Activated T-helper 2 cell treated with anti-CD3 and anti-CD28 coated beads, Interferon-gamma antibody, Interleukin-2, Interleukin-4, amounts not matched to agents 10 μg/mL and 5 μg/mL and 100 μg/mL, durations not matched to agents 14 hours and 24 hours and 36 hours (primary cell): ENCODE measurements around the gene SEMA5A. TPM values are rescaled to one million over a fixed set of nuclear protein-coding genes. Genes with fewer than 3 reads are reported as not detected.

Experiments used
- DNase-seq: peaks from one replicate; pipeline ENCODE4 v3.0.0; 2021; ENCODE audit warnings: low spot score
- H3K27ac Mint-ChIP-seq: one replicate; pipeline ENCODE4 v1.8.0; 2021; ENCODE audit warnings: mixed read lengths
- H3K27me3 Mint-ChIP-seq: one replicate; pipeline ENCODE4 v1.8.0; 2021; ENCODE audit warnings: low read depth, mixed read lengths
- H3K36me3 Mint-ChIP-seq: one replicate; pipeline ENCODE4 v1.8.0; 2021; ENCODE audit warnings: low read depth, mixed read lengths
- H3K4me1 Mint-ChIP-seq: one replicate; pipeline ENCODE4 v1.8.0; 2021; ENCODE audit warnings: low read depth, mixed read lengths
- H3K4me3 Mint-ChIP-seq: one replicate; pipeline ENCODE4 v1.8.0; 2021; ENCODE audit warnings: low read depth, mild to moderate bottlenecking, moderate library complexity, mixed read lengths
- H3K9me3 Mint-ChIP-seq: one replicate; pipeline ENCODE4 v1.8.0; 2021; ENCODE audit warnings: mixed read lengths
- intact Hi-C: fragments of 100-400 bp; cut with micrococcal nuclease; formaldehyde crosslinking; loops from one replicate; pipeline ENCODE4 v1.15.1; 2023
- total RNA-seq: library from RNA; stranded (reverse); gene quantifications from 2 replicates; pipeline ENCODE4 v1.2.3, GENCODE V29; 2022

Gene SEMA5A
- total RNA-seq, 1 donor from 2014 or later = 0.27 TPM

GRCh38 chr5:9499498-9499876 lies 46.4 kb downstream of the SEMA5A start:
- intact Hi-C loops = no loop called here
- Mint-ChIP-seq H3K9me3 (no peaks in the 10 kb centered on the region), H3K4me1 (no peaks in the 10 kb centered on the region), H3K27me3 (no peaks in the 10 kb centered on the region), H3K27ac (no peak overlapping the region), H3K36me3 (no peaks in the 10 kb centered on the region), H3K4me3 (no peak overlapping the region)
- no peak for DNase-seq

DNA sequence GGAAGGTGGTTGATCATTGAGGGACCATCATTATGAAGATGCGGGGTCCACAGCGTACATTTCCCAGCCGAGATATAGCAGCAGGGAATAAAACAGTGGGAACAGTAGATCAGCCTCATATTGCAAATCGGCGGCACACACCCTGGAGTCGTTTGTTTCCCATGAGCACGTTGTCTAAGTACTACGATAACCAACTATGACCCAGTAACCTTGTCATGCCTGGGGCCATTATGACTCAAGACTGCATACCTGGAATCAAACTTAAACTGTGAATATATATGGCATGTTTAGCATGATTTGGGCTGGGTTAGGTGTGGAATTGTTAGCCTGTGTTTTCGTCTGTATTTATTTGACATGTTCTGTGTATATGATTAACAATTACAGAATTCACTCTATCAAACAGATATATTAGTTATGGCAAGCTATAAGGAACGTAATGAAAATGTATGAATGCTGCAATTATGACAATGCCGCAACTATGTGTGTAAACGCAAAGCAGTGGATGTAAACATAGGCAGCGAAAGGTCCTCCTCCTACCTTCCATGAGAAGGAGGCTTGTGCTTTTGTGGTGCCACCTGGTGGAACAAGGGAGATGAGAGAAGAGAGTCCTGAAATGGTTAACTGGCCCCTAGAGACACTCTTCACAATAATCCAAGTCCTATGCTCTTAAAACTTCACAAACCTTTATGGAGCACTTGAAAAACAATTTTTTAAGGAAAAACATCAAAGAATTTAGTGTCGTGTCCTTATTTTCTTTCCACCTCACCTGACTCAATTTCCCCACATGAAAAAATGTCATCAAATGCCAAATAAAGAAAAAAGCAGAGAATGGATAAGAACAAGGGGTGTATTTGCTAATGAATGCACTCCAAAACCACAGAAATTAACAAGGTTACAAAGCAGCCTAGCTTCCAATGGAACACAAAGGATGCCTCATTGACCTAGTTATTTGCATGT lies 47.1 kb downstream of the SEMA5A start:
- no peak overlapping the region for H3K27ac Mint-ChIP-seq
- no peak overlapping the region for H3K4me3 Mint-ChIP-seq
- no peaks in the 10 kb centered on the region for H3K27me3 Mint-ChIP-seq
- no peak for DNase-seq
- no peaks in the 10 kb centered on the region for H3K4me1 Mint-ChIP-seq
- intact Hi-C loops = no loop called here
- H3K36me3 Mint-ChIP-seq = no peaks in the 10 kb centered on the region
- no peaks in the 10 kb centered on the region for H3K9me3 Mint-ChIP-seq

DNA sequence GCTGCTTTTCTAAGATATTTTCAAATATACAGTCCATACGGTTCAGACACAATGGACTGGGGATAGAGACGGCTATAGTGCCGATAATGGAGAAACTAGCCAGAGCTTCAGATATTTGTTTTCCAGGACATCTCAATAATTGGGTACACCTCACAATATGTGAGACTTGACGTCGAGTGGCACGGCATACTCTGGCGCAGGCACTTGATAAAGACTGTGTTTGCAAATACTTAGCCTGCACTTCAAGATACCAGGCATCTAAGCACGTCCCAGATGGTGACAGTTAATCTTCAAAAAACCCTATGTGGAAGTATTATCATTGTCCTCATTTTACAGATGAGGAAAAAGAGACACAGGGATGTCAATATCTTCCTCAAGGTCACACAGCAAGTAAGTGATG lies 48.5 kb downstream of the SEMA5A start:
- H3K27ac Mint-ChIP-seq = no peak overlapping the region
- no peak overlapping the region for H3K4me3 Mint-ChIP-seq
- no peaks in the 10 kb centered on the region for H3K4me1 Mint-ChIP-seq
- H3K36me3 Mint-ChIP-seq = no peaks in the 10 kb centered on the region
- DNase-seq = no peak
- intact Hi-C loops = no loop called here
- H3K27me3 Mint-ChIP-seq = no peaks in the 10 kb centered on the region
- no peaks in the 10 kb centered on the region for H3K9me3 Mint-ChIP-seq

GRCh38 chr5:9496801-9497200 lies 49.1 kb downstream of the SEMA5A start:
- H3K4me3 Mint-ChIP-seq = no peak overlapping the region
- no peaks in the 10 kb centered on the region for H3K36me3 Mint-ChIP-seq
- no peaks in the 10 kb centered on the region for H3K27me3 Mint-ChIP-seq
- no peak for DNase-seq
- no peak overlapping the region for H3K27ac Mint-ChIP-seq
- intact Hi-C loops = no loop called here
- no peaks in the 10 kb centered on the region for H3K4me1 Mint-ChIP-seq
- H3K9me3 Mint-ChIP-seq = no peaks in the 10 kb centered on the region

DNA sequence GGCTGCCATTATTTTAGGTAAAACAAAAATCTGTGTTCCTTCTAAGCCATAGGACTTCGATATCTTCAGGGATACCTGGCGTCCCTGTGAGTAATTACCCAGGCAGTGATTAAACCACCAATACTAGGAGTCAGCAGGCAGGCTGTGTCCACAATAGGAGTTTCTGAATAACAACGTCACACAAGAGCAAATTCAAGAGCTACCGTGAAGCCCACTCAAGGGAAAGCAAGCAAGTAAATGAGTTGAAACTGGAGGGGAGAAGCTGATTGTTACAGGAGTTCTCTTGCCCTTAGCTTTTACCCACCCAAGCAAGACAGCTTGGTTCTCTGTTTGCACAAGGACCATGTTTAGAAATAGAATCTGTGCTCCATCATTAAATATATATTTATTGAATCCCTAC lies 50.8 kb downstream of the SEMA5A start:
- H3K36me3 Mint-ChIP-seq = no peaks in the 10 kb centered on the region
- H3K4me1 Mint-ChIP-seq = no peaks in the 10 kb centered on the region
- H3K27ac Mint-ChIP-seq = no peak overlapping the region
- H3K4me3 Mint-ChIP-seq = no peak overlapping the region
- H3K27me3 Mint-ChIP-seq = no peaks in the 10 kb centered on the region
- DNase-seq = no peak
- intact Hi-C loops = no loop called here
- no peaks in the 10 kb centered on the region for H3K9me3 Mint-ChIP-seq

DNA sequence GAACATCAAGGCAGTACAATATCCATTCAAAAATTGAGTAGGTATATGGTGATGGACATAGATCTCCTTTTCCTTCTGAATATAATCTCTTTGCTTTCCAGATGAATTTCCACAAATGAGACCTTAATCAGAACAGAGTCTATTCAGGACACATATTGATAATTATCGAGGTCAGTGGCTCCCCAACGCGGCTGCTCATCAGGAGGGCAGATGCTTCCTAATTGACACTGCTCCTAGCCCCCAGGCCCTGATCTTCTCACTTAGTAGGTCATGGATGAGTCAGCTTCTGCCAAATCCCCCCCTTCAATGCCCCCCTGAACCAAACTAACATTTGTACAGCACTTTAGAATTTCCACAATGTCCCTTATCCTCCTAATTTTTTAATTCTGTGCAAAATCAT lies 51.6 kb downstream of the SEMA5A start:
- no peaks in the 10 kb centered on the region for H3K27me3 Mint-ChIP-seq
- H3K9me3 Mint-ChIP-seq = no peaks in the 10 kb centered on the region
- no peaks in the 10 kb centered on the region for H3K4me1 Mint-ChIP-seq
- no peak overlapping the region for H3K27ac Mint-ChIP-seq
- no peaks in the 10 kb centered on the region for H3K36me3 Mint-ChIP-seq
- H3K4me3 Mint-ChIP-seq = no peak overlapping the region
- intact Hi-C loops = no loop called here
- DNase-seq = no peak

- H3K4me3 Mint-ChIP-seq = no peak overlapping the region
- H3K27ac Mint-ChIP-seq = no peak overlapping the region
These were observed 55.3 kb downstream of the SEMA5A start for GRCh38 chr5:9490494-9491097.

GRCh38 chr5:9483779-9484178 lies 62.1 kb downstream of the SEMA5A start:
- Mint-ChIP-seq H3K36me3 (no peaks in the 10 kb centered on the region), H3K27ac (no peak overlapping the region), H3K4me3 (no peak overlapping the region), H3K4me1 (no peaks in the 10 kb centered on the region), H3K27me3 (no peaks in the 10 kb centered on the region), H3K9me3 (peaks cover 15% of the 10 kb centered on the region)
- no peak for DNase-seq
- intact Hi-C loops = no loop called here

More at GRCh38 chr5:9490494-9491097, 55.3 kb downstream of the SEMA5A start:
- intact Hi-C loops = no loop called here
- no peaks in the 10 kb centered on the region for H3K4me1 Mint-ChIP-seq
- no peak for DNase-seq
- H3K36me3 Mint-ChIP-seq = no peaks in the 10 kb centered on the region
- H3K9me3 Mint-ChIP-seq = peaks cover 9% of the 10 kb centered on the region
- no peaks in the 10 kb centered on the region for H3K27me3 Mint-ChIP-seq

- intact Hi-C loops = no loop called here
- peaks cover 19% of the 10 kb centered on the region for H3K9me3 Mint-ChIP-seq
- no peaks in the 10 kb centered on the region for H3K27me3 Mint-ChIP-seq
- no peak overlapping the region for H3K27ac Mint-ChIP-seq
- DNase-seq = no peak
- no peaks in the 10 kb centered on the region for H3K4me1 Mint-ChIP-seq
- H3K4me3 Mint-ChIP-seq = no peak overlapping the region
- no peaks in the 10 kb centered on the region for H3K36me3 Mint-ChIP-seq
These were observed 62.6 kb downstream of the SEMA5A start for GRCh38 chr5:9483243-9483642.

GRCh38 chr5:9482381-9482780 lies 63.5 kb downstream of the SEMA5A start:
- Mint-ChIP-seq H3K9me3 (peaks cover 24% of the 10 kb centered on the region), H3K27me3 (no peaks in the 10 kb centered on the region), H3K4me1 (no peaks in the 10 kb centered on the region), H3K27ac (no peak overlapping the region), H3K36me3 (no peaks in the 10 kb centered on the region), H3K4me3 (no peak overlapping the region)
- no peak for DNase-seq
- intact Hi-C loops = no loop called here

DNA sequence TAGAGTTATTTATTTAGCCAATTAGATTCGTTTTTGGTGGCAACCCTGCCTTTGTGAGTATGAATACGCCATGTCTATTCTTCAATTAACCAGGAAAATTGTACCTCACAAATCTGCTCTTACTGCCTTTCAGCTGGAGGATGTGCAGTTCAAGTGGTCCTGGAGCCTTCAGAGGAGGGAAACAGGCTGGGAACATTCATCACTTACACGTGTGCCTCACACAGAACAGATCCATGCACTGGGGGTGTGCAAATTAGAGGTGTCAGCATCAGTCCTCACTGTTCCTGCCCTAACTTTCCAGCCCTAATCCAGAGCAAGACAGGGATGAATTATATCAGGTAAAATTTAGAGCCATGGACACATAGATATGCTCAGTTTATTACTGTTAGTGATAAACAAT lies 65.4 kb downstream of the SEMA5A start:
- DNase-seq = no peak
- Mint-ChIP-seq H3K4me3 (no peak overlapping the region), H3K9me3 (peaks cover 24% of the 10 kb centered on the region), H3K4me1 (no peaks in the 10 kb centered on the region), H3K27me3 (no peaks in the 10 kb centered on the region), H3K36me3 (no peaks in the 10 kb centered on the region), H3K27ac (no peak overlapping the region)
- intact Hi-C loops = no loop called here

DNA sequence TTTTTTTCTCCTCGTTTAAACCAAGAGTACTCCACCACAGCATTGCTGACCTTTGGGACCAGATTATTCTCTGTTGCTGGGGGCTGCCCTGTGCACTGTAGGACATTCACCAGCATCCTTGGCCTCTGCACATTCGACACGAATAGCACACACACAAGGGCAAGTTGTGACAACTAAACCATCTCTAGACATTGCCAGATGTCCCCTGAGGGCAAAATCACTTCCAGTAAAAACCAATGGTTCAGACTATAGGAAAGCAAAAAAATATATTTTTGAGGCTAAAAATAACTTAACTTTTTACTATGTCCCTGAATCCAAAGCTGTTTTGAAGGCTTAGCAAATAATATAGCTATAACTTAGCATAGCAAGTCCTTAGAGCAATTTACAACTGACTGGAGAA lies 65.9 kb downstream of the SEMA5A start:
- Mint-ChIP-seq H3K27ac (no peak overlapping the region), H3K36me3 (no peaks in the 10 kb centered on the region), H3K27me3 (no peaks in the 10 kb centered on the region), H3K4me3 (no peak overlapping the region), H3K9me3 (peaks cover 23% of the 10 kb centered on the region), H3K4me1 (no peaks in the 10 kb centered on the region)
- intact Hi-C loops = no loop called here
- DNase-seq = no peak

- DNase-seq = no peak
- intact Hi-C loops = no loop called here
- Mint-ChIP-seq H3K27me3 (no peaks in the 10 kb centered on the region), H3K27ac (no peak overlapping the region), H3K4me1 (no peaks in the 10 kb centered on the region), H3K36me3 (no peaks in the 10 kb centered on the region), H3K4me3 (no peak overlapping the region), H3K9me3 (peaks cover 24% of the 10 kb centered on the region)
These were observed 66.5 kb downstream of the SEMA5A start for GRCh38 chr5:9479361-9479760.
